Activated CD8-positive, alpha-beta T cell treated with anti-CD3 and anti-CD28 coated beads for 36 hours (primary cell): ENCODE data around the gene IQGAP1. TPM values are rescaled to one million over a fixed set of nuclear protein-coding genes. Genes with fewer than 3 reads are reported as not detected.

Source experiments
- ATAC-seq: fragments of 200-7000 bp; cut with Tn5 transposase; one replicate; pipeline ENCODE4 v1.10.0; 2021; ENCODE audit warnings: mild to moderate bottlenecking, moderate library complexity
- CTCF ChIA-PET: fragments of 350-600 bp; sonication (Branson Sonifier 250); formaldehyde crosslinking; loops from one replicate; lab custom pipeline; 2021; ENCODE audit warnings: antibody characterized with exemption; lab: Charles Lee
- POLR2A ChIA-PET: fragments of 350-600 bp; sonication (Branson Sonifier 250); formaldehyde crosslinking; loops from one replicate; lab custom pipeline; 2021; ENCODE audit warnings: antibody characterized with exemption; lab: Charles Lee
- DNase-seq: peaks from one replicate; pipeline ENCODE4 v3.0.0-alpha.2; 2020
- H3K27ac Mint-ChIP-seq: one replicate; pipeline ENCODE4 v1.8.0; 2021; ENCODE audit warnings: mild to moderate bottlenecking, mixed read lengths
- H3K27me3 Mint-ChIP-seq: one replicate; pipeline ENCODE4 v1.8.0; 2021; ENCODE audit warnings: mixed read lengths
- H3K36me3 Mint-ChIP-seq: one replicate; pipeline ENCODE4 v1.8.0; 2021; ENCODE audit warnings: low read depth, mixed read lengths
- H3K4me1 Mint-ChIP-seq: one replicate; pipeline ENCODE4 v1.8.0; 2021; ENCODE audit warnings: low read depth, mixed read lengths
- H3K4me3 Mint-ChIP-seq: one replicate; pipeline ENCODE4 v1.8.0; 2021; ENCODE audit warnings: mild to moderate bottlenecking, moderate library complexity, mixed read lengths
- H3K9me3 Mint-ChIP-seq: one replicate; pipeline ENCODE4 v1.8.0; 2021; ENCODE audit warnings: mixed read lengths
- intact Hi-C: fragments of 100-400 bp; cut with micrococcal nuclease; formaldehyde crosslinking; loops from one replicate; pipeline ENCODE4 v1.10.0; 2022
- total RNA-seq, 2 experiments: library from RNA; stranded (reverse); gene quantifications; one replicate each; pipeline ENCODE4 v1.2.3, GENCODE V29; 2021
- TF ChIP-seq, protein P1 (sequence below): fragments of 200-600 bp; IDR thresholded peaks from one replicate; pipeline ENCODE4 v1.8.0; 2022; ENCODE audit warnings: antibody characterized with exemption, mild to moderate bottlenecking

The IQGAP1 gene
- total RNA-seq, 2 experiments from 2014 or later, result 148 to 155 TPM

DNA sequence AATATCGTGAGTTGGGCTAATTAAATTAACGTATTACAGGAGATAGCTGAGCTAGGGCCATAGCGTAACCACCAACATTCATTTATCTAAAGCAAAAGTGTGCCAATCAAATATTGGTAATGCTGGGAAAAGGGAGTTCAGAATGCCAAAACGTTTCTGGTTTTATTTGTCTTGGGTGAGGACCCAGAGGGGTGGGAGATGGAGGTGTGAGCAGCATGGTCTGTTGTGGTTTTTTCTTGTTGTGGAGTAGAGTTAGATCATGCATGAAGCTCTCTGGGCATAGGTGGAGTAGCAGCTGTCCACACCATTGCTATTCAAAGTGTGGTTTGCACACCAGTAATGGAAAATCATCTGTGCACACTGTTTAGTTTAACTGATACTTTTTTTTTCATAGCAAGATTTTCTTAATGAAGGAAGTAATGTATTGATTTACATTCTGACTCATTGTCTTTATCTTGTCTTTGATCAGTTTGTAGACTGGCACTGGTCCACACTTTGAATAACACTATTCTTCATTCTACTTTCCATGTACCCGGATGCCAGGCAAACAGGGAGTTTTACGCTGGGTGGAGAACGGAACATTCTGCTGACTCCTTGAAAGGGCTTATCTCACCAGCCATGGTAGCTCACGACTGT, 90.9 kb downstream of the IQGAP1 start:
- H3K4me1 Mint-ChIP-seq, result peaks cover 25% of the 10 kb centered on the region
- no peaks in the 10 kb centered on the region for H3K27me3 Mint-ChIP-seq
- ChIA-PET CTCF (interaction anchor here (0.6 to 2.1 kb wide), 6 partner anchors 9 to 178 kb away, joined by 3 to 19 read pairs (median 4); no protein-coding TSS in a partner anchor), POLR2A (no interaction called here)
- H3K27ac Mint-ChIP-seq, result no peak overlapping the region
- TF ChIP-seq, protein P1, sequence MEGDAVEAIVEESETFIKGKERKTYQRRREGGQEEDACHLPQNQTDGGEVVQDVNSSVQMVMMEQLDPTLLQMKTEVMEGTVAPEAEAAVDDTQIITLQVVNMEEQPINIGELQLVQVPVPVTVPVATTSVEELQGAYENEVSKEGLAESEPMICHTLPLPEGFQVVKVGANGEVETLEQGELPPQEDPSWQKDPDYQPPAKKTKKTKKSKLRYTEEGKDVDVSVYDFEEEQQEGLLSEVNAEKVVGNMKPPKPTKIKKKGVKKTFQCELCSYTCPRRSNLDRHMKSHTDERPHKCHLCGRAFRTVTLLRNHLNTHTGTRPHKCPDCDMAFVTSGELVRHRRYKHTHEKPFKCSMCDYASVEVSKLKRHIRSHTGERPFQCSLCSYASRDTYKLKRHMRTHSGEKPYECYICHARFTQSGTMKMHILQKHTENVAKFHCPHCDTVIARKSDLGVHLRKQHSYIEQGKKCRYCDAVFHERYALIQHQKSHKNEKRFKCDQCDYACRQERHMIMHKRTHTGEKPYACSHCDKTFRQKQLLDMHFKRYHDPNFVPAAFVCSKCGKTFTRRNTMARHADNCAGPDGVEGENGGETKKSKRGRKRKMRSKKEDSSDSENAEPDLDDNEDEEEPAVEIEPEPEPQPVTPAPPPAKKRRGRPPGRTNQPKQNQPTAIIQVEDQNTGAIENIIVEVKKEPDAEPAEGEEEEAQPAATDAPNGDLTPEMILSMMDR, result no peak
- no peak for DNase-seq
- intact Hi-C loops, result no loop called here
- H3K4me3 Mint-ChIP-seq, result no peak overlapping the region
- no peak for ATAC-seq
- peaks cover 43% of the 10 kb centered on the region for H3K36me3 Mint-ChIP-seq
- H3K9me3 Mint-ChIP-seq, result no peaks in the 10 kb centered on the region

DNA sequence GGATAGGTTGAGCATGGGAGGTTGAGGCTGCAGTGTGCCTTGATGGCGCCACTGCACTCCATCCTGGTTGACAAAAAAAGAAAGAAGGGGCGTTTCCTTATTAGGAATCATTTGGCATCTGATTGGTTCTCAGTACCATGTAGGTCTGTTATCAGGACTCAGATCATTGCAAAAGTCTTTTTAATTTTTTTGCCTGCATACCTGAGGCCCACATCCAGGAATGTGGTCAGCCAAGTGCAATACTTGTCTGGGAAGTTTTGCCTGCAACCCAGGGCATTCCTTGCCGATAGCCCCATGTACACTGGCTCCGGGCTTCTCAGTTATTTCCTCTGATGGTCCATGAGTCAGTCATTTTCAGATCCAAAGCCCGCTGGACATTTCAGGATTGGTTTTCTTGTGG, 91.6 kb downstream of the IQGAP1 start:
- no peak for ATAC-seq
- Mint-ChIP-seq H3K36me3 (peaks cover 41% of the 10 kb centered on the region), H3K4me1 (peaks cover 25% of the 10 kb centered on the region), H3K4me3 (no peak overlapping the region), H3K27ac (no peak overlapping the region), H3K9me3 (no peaks in the 10 kb centered on the region), H3K27me3 (no peaks in the 10 kb centered on the region)
- intact Hi-C loops, result loop anchor here (10.0 kb wide), 1 partner anchor 135 kb away; no protein-coding TSS in a partner anchor
- ChIA-PET CTCF (interaction anchor here (0.6 to 4.1 kb wide), 4 partner anchors 10 to 159 kb away, joined by 4 to 86 read pairs (median 34); no protein-coding TSS in a partner anchor), POLR2A (no interaction called here)
- TF ChIP-seq, protein P1, result no peak
- DNase-seq, result no peak

DNA sequence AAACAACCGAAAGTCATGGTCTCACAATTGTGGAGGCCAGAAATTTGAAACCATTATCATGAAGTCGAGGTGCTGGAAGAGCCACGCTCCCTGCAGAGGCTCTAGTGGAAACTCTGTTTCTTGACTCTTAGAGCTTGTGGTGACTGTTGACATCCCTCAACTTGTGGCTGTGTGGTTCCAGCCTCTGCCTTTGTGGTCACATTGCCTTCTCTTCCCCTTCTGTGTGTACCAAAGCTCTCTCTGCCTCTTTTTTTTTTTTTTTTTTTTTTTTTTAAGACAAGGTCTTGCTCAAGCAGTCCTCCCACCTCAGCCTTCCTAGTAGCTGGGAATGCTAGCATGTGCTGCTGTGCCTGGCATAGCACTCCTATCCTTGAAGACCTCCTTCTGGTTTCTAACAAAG, 93.0 kb downstream of the IQGAP1 start:
- DNase-seq (peak; percentile 50), ATAC-seq (peak; percentile 47)
- Mint-ChIP-seq H3K4me1 (peaks cover 25% of the 10 kb centered on the region), H3K9me3 (no peaks in the 10 kb centered on the region), H3K4me3 (no peak overlapping the region), H3K36me3 (peaks cover 51% of the 10 kb centered on the region), H3K27ac (peak overlapping the region; percentile 53), H3K27me3 (no peaks in the 10 kb centered on the region)
- intact Hi-C loops, result loop anchor here (10.0 kb wide), 1 partner anchor 134 kb away; no protein-coding TSS in a partner anchor
- POLR2A ChIA-PET, result interaction anchor here (0.7 to 1.1 kb wide), 3 partner anchors 20 to 135 kb away, joined by 3 to 4 read pairs (median 4); no protein-coding TSS in a partner anchor
- CTCF ChIA-PET, result interaction anchor here (1.1 to 4.1 kb wide), 20 partner anchors 9 to 468 kb away, joined by 3 to 86 read pairs (median 9); no protein-coding TSS in a partner anchor
- TF ChIP-seq, protein P1, result no peak

DNA sequence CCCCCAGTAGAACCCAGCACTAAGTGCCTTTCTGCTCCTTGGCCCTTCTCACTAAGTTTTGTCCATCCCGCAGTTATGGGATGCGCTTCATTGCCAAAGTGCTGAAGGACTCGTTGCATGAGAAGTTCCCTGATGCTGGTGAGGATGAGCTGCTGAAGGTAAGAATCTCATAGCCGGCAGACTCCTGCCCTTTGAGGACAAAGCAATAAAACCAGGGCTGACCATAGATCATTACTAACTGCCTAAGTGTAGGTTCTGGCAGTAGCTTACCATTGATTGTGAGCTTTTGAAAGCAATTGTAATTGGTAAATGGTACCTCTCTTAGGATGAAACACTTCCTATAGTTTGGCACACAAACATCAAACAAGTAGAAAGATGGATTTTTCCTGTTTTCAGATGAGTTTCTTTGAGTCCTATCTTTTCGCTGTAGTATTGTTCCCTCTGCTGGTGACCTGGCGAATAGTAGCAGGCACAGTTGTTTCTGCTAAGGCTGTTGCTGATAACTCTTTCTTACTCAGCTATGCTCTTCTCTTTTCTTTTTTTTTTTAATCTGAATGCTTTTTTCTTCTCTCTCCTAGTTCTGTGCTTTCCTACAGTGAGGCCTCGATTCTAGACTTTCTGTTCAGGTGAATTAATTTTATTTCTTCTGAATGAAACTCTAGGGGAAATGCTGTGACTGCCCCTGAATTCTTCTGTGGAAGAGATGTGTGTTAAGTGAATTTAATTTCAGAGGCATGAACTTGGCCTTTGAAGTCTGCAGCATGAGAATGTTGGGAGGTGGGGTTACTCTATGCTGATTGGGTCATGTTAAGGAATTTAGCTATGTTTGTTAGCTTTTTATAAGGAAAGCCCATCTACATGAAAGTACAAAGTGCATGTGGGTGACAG, 94.3 kb downstream of the IQGAP1 start:
- TF ChIP-seq, protein P1, result peak; percentile 74
- no peak overlapping the region for H3K27ac Mint-ChIP-seq
- ChIA-PET CTCF (interaction anchor here (0.6 to 4.1 kb wide), 56 partner anchors 8 to 466 kb away, joined by 3 to 86 read pairs (median 4); partner anchors contain the start of gene IQGAP1), POLR2A (interaction anchor here (1.0 kb wide), 2 partner anchors 115 to 163 kb away, joined by 3 read pairs; no protein-coding TSS in a partner anchor)
- ATAC-seq (peak; percentile 74), DNase-seq (peak; percentile 62)
- intact Hi-C loops, result loop anchor here (1.0 to 10.0 kb wide), 3 partner anchors 120 to 162 kb away; no protein-coding TSS in a partner anchor
- H3K9me3 Mint-ChIP-seq, result no peaks in the 10 kb centered on the region
- H3K27me3 Mint-ChIP-seq, result no peaks in the 10 kb centered on the region
- peaks cover 54% of the 10 kb centered on the region for H3K36me3 Mint-ChIP-seq
- H3K4me1 Mint-ChIP-seq, result peaks cover 25% of the 10 kb centered on the region
- no peak overlapping the region for H3K4me3 Mint-ChIP-seq
